ENCODE data around the gene ARL16. TPM values are rescaled to one million over a fixed set of nuclear protein-coding genes. Genes with fewer than 3 reads are reported as not detected.
A peak's percentile ranks its signal among the peaks of the same experiment; 100 is the strongest.

ARL16 gene
- total and polyA plus RNA-seq, 3 donors from 2014 or later, result 35.7 to 55.8 (median 44.2) TPM

DNA sequence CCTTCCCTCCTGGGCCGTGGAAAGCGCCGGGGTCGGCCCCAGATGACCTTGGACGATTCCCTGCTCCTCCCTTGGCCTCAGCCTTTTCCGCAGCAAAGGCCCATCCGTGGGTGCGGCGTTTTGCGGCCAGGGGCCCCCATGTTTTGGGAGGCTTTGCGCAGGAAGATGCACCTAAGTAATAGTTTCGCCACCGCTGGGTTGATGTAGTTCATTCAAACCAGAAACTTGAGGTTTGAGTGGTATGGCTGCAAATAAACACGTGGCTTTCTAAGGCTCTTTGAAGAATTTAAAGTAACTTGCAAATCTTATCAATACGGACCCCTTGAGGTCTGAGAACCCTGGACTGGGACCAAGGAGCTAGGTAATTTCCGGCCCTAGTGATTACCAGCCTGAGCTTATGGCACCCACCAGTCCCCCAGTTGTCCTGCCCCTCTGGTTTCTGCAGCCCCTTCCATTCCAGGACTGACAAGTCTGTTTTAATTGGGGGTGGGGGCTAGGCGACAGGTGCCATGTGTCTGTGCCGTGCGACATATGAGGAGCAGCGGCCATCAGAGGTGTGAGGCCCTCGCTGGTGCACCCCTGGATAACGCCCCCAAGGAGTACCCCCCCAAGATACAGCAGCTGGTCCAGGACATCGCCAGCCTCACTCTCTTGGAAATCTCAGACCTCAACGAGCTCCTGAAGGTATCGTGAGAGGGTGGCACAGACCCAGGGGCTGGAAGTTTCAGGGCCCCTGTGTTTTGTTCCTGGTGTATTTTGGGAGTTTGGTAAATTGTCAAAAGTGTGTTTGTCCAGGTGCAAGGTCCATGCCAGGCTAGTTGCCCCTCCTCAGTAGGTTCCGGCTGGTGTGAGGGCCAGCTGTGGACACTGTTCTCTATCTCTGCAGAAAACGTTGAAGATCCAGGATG lies 20.4 kb upstream of the ARL16 start:
- no peak for DNase-seq
- Histone ChIP-seq H3K27ac (peak overlapping the region; percentile 80 to 91), H3K36me3 (ENCODE audit: low read depth, missing control alignments) (no peaks in the 10 kb centered on the region), H3K27me3 (no peaks in the 10 kb centered on the region), H3K4me3 (peak overlapping the region; percentile 90 to 95), H3K9me3 (no peaks in the 10 kb centered on the region), H3K4me1 (peaks cover 23% of the 10 kb centered on the region)
- intact Hi-C loops (cut with DNase I; ENCODE audit: low total_unique reads), result no loop called here
- TF ChIP-seq, protein P1, sequence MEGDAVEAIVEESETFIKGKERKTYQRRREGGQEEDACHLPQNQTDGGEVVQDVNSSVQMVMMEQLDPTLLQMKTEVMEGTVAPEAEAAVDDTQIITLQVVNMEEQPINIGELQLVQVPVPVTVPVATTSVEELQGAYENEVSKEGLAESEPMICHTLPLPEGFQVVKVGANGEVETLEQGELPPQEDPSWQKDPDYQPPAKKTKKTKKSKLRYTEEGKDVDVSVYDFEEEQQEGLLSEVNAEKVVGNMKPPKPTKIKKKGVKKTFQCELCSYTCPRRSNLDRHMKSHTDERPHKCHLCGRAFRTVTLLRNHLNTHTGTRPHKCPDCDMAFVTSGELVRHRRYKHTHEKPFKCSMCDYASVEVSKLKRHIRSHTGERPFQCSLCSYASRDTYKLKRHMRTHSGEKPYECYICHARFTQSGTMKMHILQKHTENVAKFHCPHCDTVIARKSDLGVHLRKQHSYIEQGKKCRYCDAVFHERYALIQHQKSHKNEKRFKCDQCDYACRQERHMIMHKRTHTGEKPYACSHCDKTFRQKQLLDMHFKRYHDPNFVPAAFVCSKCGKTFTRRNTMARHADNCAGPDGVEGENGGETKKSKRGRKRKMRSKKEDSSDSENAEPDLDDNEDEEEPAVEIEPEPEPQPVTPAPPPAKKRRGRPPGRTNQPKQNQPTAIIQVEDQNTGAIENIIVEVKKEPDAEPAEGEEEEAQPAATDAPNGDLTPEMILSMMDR (IDR thresholded peaks at IDR 0.05), result no peak
- 22 to 31% methylated on average over 14 to 23 of the region's 27 CpGs for WGBS, 2 donors

DNA sequence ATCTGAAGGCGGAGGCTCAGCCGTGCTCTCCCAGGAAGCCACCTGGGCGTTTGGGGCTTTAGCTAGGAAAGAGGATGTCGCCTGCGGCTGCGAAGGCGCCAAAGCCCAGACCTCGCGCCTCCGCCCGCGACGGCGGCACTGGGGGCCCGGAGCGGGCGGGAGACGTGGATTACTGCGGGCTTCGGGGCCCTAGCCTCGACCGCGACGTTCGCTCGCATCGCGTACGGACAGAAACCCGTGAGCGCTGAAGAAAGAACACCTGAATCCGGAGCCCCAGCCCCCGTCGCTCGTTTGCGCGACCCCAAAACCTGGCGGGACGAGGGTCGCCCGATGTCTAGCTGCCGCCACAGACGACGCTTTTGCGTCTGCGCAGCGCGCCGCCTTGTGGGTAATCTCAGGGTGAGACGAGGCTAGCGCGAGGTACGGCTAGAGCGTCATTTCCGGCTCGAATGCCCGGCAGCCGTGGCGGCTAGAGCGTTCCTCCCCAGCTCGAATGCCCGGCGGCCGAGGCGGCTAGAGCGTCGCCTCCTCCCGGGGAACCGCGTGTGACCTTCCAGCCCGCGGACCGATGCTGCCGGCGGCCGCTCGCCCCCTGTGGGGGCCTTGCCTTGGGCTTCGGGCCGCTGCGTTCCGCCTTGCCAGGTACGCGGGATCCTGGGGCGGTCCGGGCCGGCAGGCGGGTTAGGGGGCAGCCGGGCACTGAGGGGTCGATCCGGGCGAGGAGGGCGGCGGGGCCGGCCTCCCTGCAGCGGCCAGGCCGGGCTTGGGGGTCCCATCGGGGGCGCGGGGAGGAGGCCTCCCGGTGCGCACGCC lies 19.5 kb upstream of the ARL16 start, which contains the start of gene MRPL12:
Gene MRPL12, plus strand, starts transcription at position 434 of the 813 bp plus-strand sequence. Its CDS starts 135 bp downstream, at position 569.
- intact Hi-C loops (cut with DNase I; ENCODE audit: low total_unique reads), result no loop called here
- no peak for TF ChIP-seq POLR2A (IDR thresholded peaks at IDR 0.05)
- TF ChIP-seq, protein P1 (IDR thresholded peaks at IDR 0.05), result peak in 2 of 3 experiments; percentile 11 to 39
- Histone ChIP-seq H3K4me1 (peaks cover 23% of the 10 kb centered on the region), H3K9me3 (no peaks in the 10 kb centered on the region), H3K4me3 (peak within 1 kb of the TSS; percentile 90 to 95), H3K27me3 (no peaks in the 10 kb centered on the region), H3K27ac (peak within 1 kb of the TSS; percentile 80 to 91), H3K36me3 (ENCODE audit: low read depth, missing control alignments) (no peaks in the 10 kb centered on the region)
- peak; percentile 96 for DNase-seq
- WGBS, 2 donors, result 0 to 1% methylated on average over 3 to 97 of the region's 102 CpGs

DNA sequence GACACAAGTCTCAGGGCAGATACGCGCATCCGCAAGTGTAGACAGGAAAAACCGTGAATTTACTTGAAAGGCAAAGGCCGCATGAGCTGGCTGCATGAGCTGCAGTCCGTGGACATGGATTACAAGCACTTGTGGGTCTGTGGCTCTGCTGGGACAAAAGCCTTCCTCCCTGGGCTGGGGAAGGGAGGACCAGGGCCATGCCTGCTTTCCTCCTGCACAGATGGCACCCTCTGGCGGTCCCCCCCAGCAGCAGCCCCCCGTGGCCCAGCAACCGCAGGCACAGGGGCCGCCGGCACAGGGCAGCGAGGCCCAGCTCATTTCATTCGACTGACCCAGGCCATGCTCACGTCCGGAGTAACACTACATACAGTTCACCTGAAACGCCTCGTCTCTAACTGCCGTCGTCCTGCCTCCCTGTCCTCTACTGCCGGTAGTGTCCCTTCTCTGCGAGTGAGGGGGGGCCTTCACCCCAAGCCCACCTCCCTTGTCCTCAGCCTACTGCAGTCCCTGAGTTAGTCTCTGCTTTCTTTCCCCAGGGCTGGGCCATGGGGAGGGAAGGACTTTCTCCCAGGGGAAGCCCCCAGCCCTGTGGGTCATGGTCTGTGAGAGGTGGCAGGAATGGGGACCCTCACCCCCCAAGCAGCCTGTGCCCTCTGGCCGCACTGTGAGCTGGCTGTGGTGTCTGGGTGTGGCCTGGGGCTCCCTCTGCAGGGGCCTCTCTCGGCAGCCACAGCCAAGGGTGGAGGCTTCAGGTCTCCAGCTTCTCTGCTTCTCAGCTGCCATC lies 17.9 kb upstream of the ARL16 start:
- peaks cover 23% of the 10 kb centered on the region for H3K4me1 ChIP-seq
- H3K4me3 ChIP-seq, result no peak overlapping the region
- 67 to 72% methylated on average over 22 to 23 of the region's 23 CpGs for WGBS, 2 donors
- no peaks in the 10 kb centered on the region for H3K27me3 ChIP-seq
- no peak overlapping the region for H3K27ac ChIP-seq
- no peaks in the 10 kb centered on the region for H3K36me3 ChIP-seq (ENCODE audit: low read depth, missing control alignments)
- DNase-seq, result no peak
- intact Hi-C loops (cut with DNase I; ENCODE audit: low total_unique reads), result no loop called here
- H3K9me3 ChIP-seq, result no peaks in the 10 kb centered on the region
- no peak for TF ChIP-seq POLR2A (IDR thresholded peaks at IDR 0.05)
- TF ChIP-seq, protein P1 (IDR thresholded peaks at IDR 0.05), result no peak

DNA sequence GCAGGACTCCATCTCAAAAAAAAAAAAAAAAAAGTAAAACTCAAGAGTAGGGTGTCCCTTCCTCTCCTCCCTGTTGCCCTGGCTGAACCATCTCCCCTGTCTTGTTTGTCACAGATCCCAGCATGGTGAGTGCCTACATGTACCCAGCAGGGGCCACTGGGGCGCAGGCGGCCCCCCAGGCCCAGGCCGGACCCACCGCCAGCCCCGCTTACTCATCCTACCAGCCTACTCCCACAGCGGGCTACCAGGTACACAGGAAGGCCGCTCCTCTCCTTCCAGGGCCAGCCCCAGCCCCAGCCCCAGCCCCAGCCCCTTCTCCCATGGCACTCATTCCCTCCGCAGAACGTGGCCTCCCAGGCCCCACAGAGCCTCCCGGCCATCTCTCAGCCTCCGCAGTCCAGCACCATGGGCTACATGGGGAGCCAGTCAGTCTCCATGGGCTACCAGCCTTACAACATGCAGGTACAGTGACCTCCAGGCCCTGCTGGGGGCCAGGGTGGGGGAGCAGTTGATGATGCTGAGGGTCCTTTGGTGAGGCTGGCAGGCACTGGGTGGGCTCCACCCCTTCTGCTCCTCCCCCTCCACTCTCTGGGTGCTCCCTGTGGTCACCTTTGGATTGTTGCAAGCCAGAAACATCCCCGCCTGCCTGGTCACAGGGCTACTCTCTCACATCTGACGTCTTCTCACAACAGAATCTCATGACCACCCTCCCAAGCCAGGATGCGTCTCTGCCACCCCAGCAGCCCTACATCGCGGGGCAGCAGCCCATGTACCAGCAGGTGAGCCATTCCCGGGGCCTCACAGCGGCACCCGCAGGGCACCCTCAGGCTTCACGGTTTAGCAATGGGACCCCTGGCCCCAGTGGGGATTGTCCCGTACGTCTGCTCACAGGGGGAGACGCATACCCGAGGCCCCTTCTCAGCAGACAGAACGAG lies 17.0 kb upstream of the ARL16 start:
- Histone ChIP-seq H3K27me3 (no peaks in the 10 kb centered on the region), H3K4me3 (no peak overlapping the region), H3K27ac (no peak overlapping the region), H3K36me3 (ENCODE audit: low read depth, missing control alignments) (no peaks in the 10 kb centered on the region), H3K9me3 (no peaks in the 10 kb centered on the region), H3K4me1 (peaks cover 23% of the 10 kb centered on the region)
- TF ChIP-seq POLR2A (IDR thresholded peaks at IDR 0.05), result no peak
- TF ChIP-seq, protein P1 (IDR thresholded peaks at IDR 0.05), result no peak
- DNase-seq, result no peak
- 87 to 88% methylated on average over 23 to 25 of the region's 25 CpGs for WGBS, 2 donors
- intact Hi-C loops (cut with DNase I; ENCODE audit: low total_unique reads), result no loop called here

Measured in testis (tissue), 3 donors.